HCT116 (cell line): ENCODE data around the gene PPP2R2D. TPM values are rescaled to one million over a fixed set of nuclear protein-coding genes. Genes with fewer than 3 reads are reported as not detected.

Experiments
- ATAC-seq: fragments of 200-7000 bp; cut with Tn5 transposase; 2 replicates; pipeline ENCODE4 v1.9.1; 2020; ENCODE audit warnings: mild to moderate bottlenecking, moderate library complexity
- BruUV-seq: library from RNA; stranded (reverse); fragments of 400-500 nt; replicated peaks from 2 replicates; lab custom pipeline; 2021; lab: Mats Ljungman, UMichigan
- CTCF ChIA-PET: fragments of 300-600 bp; sonication (Branson Sonifier 250); formaldehyde crosslinking; loops from one replicate; lab custom pipeline; 2021; ENCODE audit warnings: antibody characterized with exemption; lab: Charles Lee
- POLR2A ChIA-PET: fragments of 300-600, 350-600 bp; sonication (Branson Sonifier 250); formaldehyde crosslinking; loops from one replicate; lab custom pipeline; 2021; ENCODE audit warnings: antibody characterized with exemption; lab: Charles Lee
- RAD21 ChIA-PET, 2 experiments: fragments of 300-600 bp; sonication (Branson Sonifier 250); formaldehyde crosslinking; loops; one replicate each; lab custom pipeline; 2023; ENCODE audit warnings: low total read pairs in 2 of 2; ENCODE audit not compliant: uncharacterized antibody in 2 of 2, unreplicated experiment in 2 of 2, low non-redundant PET in 1 of 2; lab: Charles Lee
- DNase-seq: peaks from one replicate; pipeline ENCODE4 v3.0.0-alpha.2; 2010; ENCODE audit warnings: low read depth, low spot score
- H2AFZ ChIP-seq: fragments of 200-600 bp; shearing (Covaris generic), sonication (generic); 2 replicates; pipeline ENCODE4 v1.6.1; 2017; ENCODE audit warnings: low read depth, mixed run types, mixed read lengths, antibody characterized with exemption, low read length; ENCODE audit not compliant: poor library complexity, severe bottlenecking
- H3K27ac ChIP-seq: 2 replicates; pipeline ENCODE4 v1.5.1; 2012; ENCODE audit warnings: low read depth, low read length
- H3K27me3 ChIP-seq: fragments of 200-600 bp; sonication (generic); 2 replicates; pipeline ENCODE4 v1.6.1; 2016; ENCODE audit warnings: mixed run types, low read length, mixed read lengths; ENCODE audit not compliant: insufficient read depth
- H3K36me3 ChIP-seq, 2 experiments: fragments of 200-500 bp in 1 of 2; fragments of 200-600 bp in 1 of 2; sonication (Bioruptor generic) in 1 of 2; sonication (generic) in 1 of 2; 2 replicates each; pipeline versions ENCODE4 v1.5.1 to v1.6.1; 2014 to 2016; ENCODE audit warnings: low read length in 2 of 2, inconsistent platforms in 1 of 2, mixed read lengths in 1 of 2, mixed run types in 1 of 2; ENCODE audit not compliant: insufficient read depth in 2 of 2, control insufficient read depth in 1 of 2
- H3K4me1 ChIP-seq, 2 experiments: fragments of 200-600 bp in 1 of 2; sonication (generic) in 1 of 2; 2 replicates each; pipeline versions ENCODE4 v1.5.1 to v1.6.1; 2012 to 2017; ENCODE audit warnings: low read length in 2 of 2, inconsistent platforms in 1 of 2, mild to moderate bottlenecking in 1 of 2, mixed read lengths in 1 of 2, mixed run types in 1 of 2, moderate library complexity in 1 of 2; ENCODE audit not compliant: insufficient read depth in 2 of 2, control insufficient read depth in 1 of 2
- H3K4me2 ChIP-seq: fragments of 200-600 bp; sonication (generic); 2 replicates; pipeline ENCODE4 v1.6.1; 2017; ENCODE audit warnings: mixed run types, low read length, mixed read lengths
- H3K4me3 ChIP-seq, 2 experiments: fragments of 200-600 bp in 1 of 2; sonication (generic) in 1 of 2; replicated peaks in 1 of 2; 2 replicates each; pipeline ENCODE4 v1.5.1; 2011 to 2016; ENCODE audit warnings: low read length in 2 of 2, control low read depth in 1 of 2, low read depth in 1 of 2, mild to moderate bottlenecking in 1 of 2, mixed read lengths in 1 of 2, mixed run types in 1 of 2
- H3K79me2 ChIP-seq: fragments of 200-600 bp; sonication (generic); 2 replicates; pipeline ENCODE4 v1.6.1; 2017; ENCODE audit warnings: mild to moderate bottlenecking, mixed run types, low read length, moderate library complexity, mixed read lengths; ENCODE audit not compliant: insufficient read depth
- H3K9ac ChIP-seq: fragments of 200-600 bp; sonication (generic); 2 replicates; pipeline ENCODE4 v1.6.1; 2016; ENCODE audit warnings: low read length, mixed read lengths
- H3K9me2 ChIP-seq: fragments of 200-600 bp; sonication (generic), shearing (Covaris generic); 2 replicates; pipeline ENCODE4 v1.6.1; 2017; ENCODE audit warnings: mixed run types, mild to moderate bottlenecking, moderate library complexity; ENCODE audit not compliant: insufficient read depth
- H3K9me3 ChIP-seq, 2 experiments: fragments of 200-500 bp in 1 of 2; fragments of 200-600 bp in 1 of 2; sonication (Bioruptor generic) in 1 of 2; sonication (generic) in 1 of 2; 2 replicates each; pipeline ENCODE4 v1.6.1; 2014 to 2017; ENCODE audit warnings: low read length in 2 of 2, mixed read lengths in 2 of 2, inconsistent platforms in 1 of 2, low read depth in 1 of 2, mild to moderate bottlenecking in 1 of 2, mixed run types in 1 of 2, moderate library complexity in 1 of 2; ENCODE audit not compliant: control insufficient read depth in 1 of 2, insufficient read depth in 1 of 2
- H4K20me1 ChIP-seq: fragments of 200-600 bp; sonication (generic), shearing (Covaris generic); 2 replicates; pipeline ENCODE4 v1.6.1; 2017; ENCODE audit warnings: mixed run types, mild to moderate bottlenecking, moderate library complexity; ENCODE audit not compliant: insufficient read depth
- CBX3 ChIP-seq: IDR thresholded peaks from 2 replicates; pipeline ENCODE4 v1.6.1; 2012; ENCODE audit warnings: low read depth
- CEBPB ChIP-seq: IDR thresholded peaks from 2 replicates; pipeline ENCODE4 v1.6.1; 2012; ENCODE audit warnings: low read depth
- EGR1 ChIP-seq: IDR thresholded peaks from 2 replicates; pipeline ENCODE4 v1.6.1; 2012; ENCODE audit warnings: low read depth
- JUND ChIP-seq: IDR thresholded peaks from 2 replicates; pipeline ENCODE4 v1.6.1; 2012
- POLR2A ChIP-seq: IDR thresholded peaks from 2 replicates; pipeline ENCODE4 v1.7.0; 2011; ENCODE audit warnings: borderline replicate concordance; ENCODE audit not compliant: insufficient read depth, insufficient read length; ENCODE audit errors: extremely low read depth
- RAD21 ChIP-seq: IDR thresholded peaks from 2 replicates; pipeline ENCODE4 v1.6.1; 2012; ENCODE audit warnings: low read depth, mild to moderate bottlenecking
- SIN3A ChIP-seq: IDR thresholded peaks from 2 replicates; pipeline ENCODE4 v1.6.1; 2012; ENCODE audit warnings: low read depth
- SRF ChIP-seq: IDR thresholded peaks from 2 replicates; pipeline ENCODE4 v1.6.1; 2012; ENCODE audit warnings: low read depth
- YY1 ChIP-seq: IDR thresholded peaks from 2 replicates; pipeline ENCODE4 v1.6.1; 2011; ENCODE audit warnings: low read length, low read depth, moderate library complexity, mild to moderate bottlenecking; ENCODE audit not compliant: insufficient replicate concordance; ENCODE audit errors: extremely low read depth
- ZFX ChIP-seq: fragments of 450-650 bp; IDR thresholded peaks from 2 replicates; pipeline ENCODE4 v1.6.1; 2017
- ZNF274 ChIP-seq: fragments of 200-500 bp; sonication (Bioruptor generic); IDR thresholded peaks from 2 replicates; pipeline ENCODE4 v1.6.1; 2014; ENCODE audit warnings: mild to moderate bottlenecking, low read depth, low read length, inconsistent platforms
- intact Hi-C: fragments of 100-400 bp; cut with micrococcal nuclease; formaldehyde crosslinking; loops from 2 replicates; pipeline ENCODE4 v1.10.0; 2022
- total RNA-seq: library from RNA; stranded (reverse); gene quantifications from one replicate; pipeline ENCODE4 v1.2.1, GENCODE V29; 2021; ENCODE audit not compliant: unreplicated experiment
- TF ChIP-seq, protein P1 (sequence below): IDR thresholded peaks from 2 replicates; pipeline ENCODE4 v1.6.1; 2012
- TF ChIP-seq, protein P2 (sequence below): IDR thresholded peaks from 2 replicates; pipeline ENCODE4 v1.6.1; 2012; ENCODE audit warnings: low read depth
- TF ChIP-seq, protein P3 (sequence below), 3 experiments: fragments of 200-600 bp in 1 of 3; sonication (generic) in 1 of 3; IDR thresholded peaks in 2 of 3; conservative IDR thresholded peaks in 1 of 3; 2 replicates each; pipeline ENCODE4 v1.5.1; 2012 to 2017; ENCODE audit warnings: low read depth in 2 of 3, low read length in 2 of 3, antibody characterized with exemption in 1 of 3, borderline replicate concordance in 1 of 3, control low read depth in 1 of 3, mild to moderate bottlenecking in 1 of 3, mixed read lengths in 1 of 3, mixed run types in 1 of 3, moderate library complexity in 1 of 3; ENCODE audit not compliant: insufficient read depth in 1 of 3

Gene PPP2R2D
- total RNA-seq, 1 experiment from 2014 or later = 18.1 TPM

DNA sequence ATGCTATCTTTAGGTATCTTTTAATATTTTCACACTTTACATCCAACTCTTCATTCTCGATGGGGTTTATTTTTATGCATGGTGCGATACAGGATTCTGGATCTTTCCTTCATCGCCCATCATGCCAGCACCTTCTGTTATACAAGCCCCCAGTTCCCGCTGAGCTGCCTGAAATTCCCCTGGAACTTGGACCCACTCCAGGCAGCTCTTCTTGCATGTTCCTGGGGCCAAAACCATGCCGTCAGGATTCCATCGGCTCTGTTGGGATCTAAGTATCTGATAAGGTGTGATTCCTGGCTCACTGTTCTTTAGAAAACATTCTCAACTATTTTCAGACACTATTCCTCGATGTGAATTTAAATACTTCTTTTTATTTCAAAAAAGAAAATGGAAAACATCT, 40.5 kb upstream of the PPP2R2D start:
- ATAC-seq = no peak
- no peaks in the 10 kb centered on the region for H3K27me3 ChIP-seq
- TF ChIP-seq, protein P1, sequence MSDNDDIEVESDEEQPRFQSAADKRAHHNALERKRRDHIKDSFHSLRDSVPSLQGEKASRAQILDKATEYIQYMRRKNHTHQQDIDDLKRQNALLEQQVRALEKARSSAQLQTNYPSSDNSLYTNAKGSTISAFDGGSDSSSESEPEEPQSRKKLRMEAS = no peak
- no peak for TF ChIP-seq CBX3
- no peak for TF ChIP-seq JUND
- no peak for TF ChIP-seq SRF
- TF ChIP-seq YY1 = no peak
- no peak for TF ChIP-seq CEBPB
- no peak for TF ChIP-seq ZNF274
- intact Hi-C loops = no loop called here
- H4K20me1 ChIP-seq = no peaks in the 10 kb centered on the region
- H3K9ac ChIP-seq = no peak overlapping the region
- H3K79me2 ChIP-seq = no peaks in the 10 kb centered on the region
- H3K4me1 ChIP-seq = no peaks in the 10 kb centered on the region
- H3K9me2 ChIP-seq = no peaks in the 10 kb centered on the region
- no peak overlapping the region for H3K4me3 ChIP-seq
- DNase-seq = no peak
- no peaks in the 10 kb centered on the region for H3K36me3 ChIP-seq
- no peak overlapping the region for H2AFZ ChIP-seq
- POLR2A ChIA-PET = no interaction called here
- H3K4me2 ChIP-seq = no peak overlapping the region
- H3K9me3 ChIP-seq = no peaks in the 10 kb centered on the region
- CTCF ChIA-PET = no interaction called here
- H3K27ac ChIP-seq = no peak overlapping the region
- RAD21 ChIA-PET = no interaction called here
- no TSS peak for BruUV-seq

DNA sequence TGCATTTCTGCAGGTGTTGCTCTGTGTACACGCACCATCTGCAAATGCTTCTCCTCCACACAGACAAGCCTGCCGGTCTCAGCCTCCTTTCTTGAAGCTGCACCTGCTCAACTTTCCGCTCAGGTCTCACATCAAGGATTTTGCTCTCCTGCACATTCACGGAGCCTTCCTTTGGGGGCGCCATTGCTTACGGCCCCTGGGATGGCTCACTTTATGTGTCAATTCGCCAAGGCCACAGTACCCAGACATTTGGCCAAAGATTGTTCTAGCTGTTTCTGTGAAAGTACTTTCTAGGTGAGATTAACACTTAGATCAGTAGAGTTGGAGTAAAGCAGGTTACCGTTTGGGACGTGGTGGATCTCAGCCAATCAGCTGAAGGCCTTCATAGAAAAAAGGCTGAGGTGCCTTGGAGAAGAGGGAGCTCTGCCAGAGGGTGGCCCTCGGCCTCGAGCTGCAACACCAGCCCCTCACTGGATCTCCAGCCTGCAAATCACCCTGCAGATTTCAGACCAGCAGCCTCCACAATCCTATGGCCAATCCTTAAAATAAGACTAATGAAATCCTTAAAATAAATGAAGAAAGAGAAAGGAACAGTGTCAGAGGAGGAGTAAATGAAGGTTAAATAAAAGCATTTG, 39.9 kb upstream of the PPP2R2D start:
- H2AFZ ChIP-seq = no peak overlapping the region
- no peaks in the 10 kb centered on the region for H3K9me3 ChIP-seq
- H3K4me1 ChIP-seq = no peaks in the 10 kb centered on the region
- no peaks in the 10 kb centered on the region for H3K27me3 ChIP-seq
- ChIA-PET CTCF (no interaction called here), RAD21 (no interaction called here), POLR2A (no interaction called here)
- no peak overlapping the region for H3K9ac ChIP-seq
- no peak overlapping the region for H3K4me3 ChIP-seq
- H3K9me2 ChIP-seq = no peaks in the 10 kb centered on the region
- no peaks in the 10 kb centered on the region for H4K20me1 ChIP-seq
- TF ChIP-seq, protein P2, sequence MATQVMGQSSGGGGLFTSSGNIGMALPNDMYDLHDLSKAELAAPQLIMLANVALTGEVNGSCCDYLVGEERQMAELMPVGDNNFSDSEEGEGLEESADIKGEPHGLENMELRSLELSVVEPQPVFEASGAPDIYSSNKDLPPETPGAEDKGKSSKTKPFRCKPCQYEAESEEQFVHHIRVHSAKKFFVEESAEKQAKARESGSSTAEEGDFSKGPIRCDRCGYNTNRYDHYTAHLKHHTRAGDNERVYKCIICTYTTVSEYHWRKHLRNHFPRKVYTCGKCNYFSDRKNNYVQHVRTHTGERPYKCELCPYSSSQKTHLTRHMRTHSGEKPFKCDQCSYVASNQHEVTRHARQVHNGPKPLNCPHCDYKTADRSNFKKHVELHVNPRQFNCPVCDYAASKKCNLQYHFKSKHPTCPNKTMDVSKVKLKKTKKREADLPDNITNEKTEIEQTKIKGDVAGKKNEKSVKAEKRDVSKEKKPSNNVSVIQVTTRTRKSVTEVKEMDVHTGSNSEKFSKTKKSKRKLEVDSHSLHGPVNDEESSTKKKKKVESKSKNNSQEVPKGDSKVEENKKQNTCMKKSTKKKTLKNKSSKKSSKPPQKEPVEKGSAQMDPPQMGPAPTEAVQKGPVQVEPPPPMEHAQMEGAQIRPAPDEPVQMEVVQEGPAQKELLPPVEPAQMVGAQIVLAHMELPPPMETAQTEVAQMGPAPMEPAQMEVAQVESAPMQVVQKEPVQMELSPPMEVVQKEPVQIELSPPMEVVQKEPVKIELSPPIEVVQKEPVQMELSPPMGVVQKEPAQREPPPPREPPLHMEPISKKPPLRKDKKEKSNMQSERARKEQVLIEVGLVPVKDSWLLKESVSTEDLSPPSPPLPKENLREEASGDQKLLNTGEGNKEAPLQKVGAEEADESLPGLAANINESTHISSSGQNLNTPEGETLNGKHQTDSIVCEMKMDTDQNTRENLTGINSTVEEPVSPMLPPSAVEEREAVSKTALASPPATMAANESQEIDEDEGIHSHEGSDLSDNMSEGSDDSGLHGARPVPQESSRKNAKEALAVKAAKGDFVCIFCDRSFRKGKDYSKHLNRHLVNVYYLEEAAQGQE = no peak
- TF ChIP-seq ZFX (no peak), YY1 (no peak), SIN3A (no peak), RAD21 (0 out of 2 replicates have a peak, but pooled peaks have one; percentile 9), JUND (no peak), POLR2A (no peak), EGR1 (no peak), SRF (no peak), CBX3 (no peak)
- TF ChIP-seq, protein P3, sequence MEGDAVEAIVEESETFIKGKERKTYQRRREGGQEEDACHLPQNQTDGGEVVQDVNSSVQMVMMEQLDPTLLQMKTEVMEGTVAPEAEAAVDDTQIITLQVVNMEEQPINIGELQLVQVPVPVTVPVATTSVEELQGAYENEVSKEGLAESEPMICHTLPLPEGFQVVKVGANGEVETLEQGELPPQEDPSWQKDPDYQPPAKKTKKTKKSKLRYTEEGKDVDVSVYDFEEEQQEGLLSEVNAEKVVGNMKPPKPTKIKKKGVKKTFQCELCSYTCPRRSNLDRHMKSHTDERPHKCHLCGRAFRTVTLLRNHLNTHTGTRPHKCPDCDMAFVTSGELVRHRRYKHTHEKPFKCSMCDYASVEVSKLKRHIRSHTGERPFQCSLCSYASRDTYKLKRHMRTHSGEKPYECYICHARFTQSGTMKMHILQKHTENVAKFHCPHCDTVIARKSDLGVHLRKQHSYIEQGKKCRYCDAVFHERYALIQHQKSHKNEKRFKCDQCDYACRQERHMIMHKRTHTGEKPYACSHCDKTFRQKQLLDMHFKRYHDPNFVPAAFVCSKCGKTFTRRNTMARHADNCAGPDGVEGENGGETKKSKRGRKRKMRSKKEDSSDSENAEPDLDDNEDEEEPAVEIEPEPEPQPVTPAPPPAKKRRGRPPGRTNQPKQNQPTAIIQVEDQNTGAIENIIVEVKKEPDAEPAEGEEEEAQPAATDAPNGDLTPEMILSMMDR (IDR thresholded peaks at IDR 0.05 in 2 of 3, conservative IDR thresholded peaks at IDR 0.05 in 1 of 3; ENCODE audit: borderline replicate concordance in 1 of 3, insufficient read depth in 1 of 3, low read depth in 2 of 3, low read length in 2 of 3) = peak in 2 of 3 experiments; percentile 32 to 37; a peak in 1 of 6 replicates
- peak; percentile 36; the same call in 1 of the 2 replicates for ATAC-seq
- no peaks in the 10 kb centered on the region for H3K36me3 ChIP-seq
- DNase-seq = no peak
- H3K4me2 ChIP-seq = no peak overlapping the region
- BruUV-seq = no TSS peak
- H3K79me2 ChIP-seq = no peaks in the 10 kb centered on the region
- intact Hi-C loops = no loop called here
- H3K27ac ChIP-seq = no peak overlapping the region
